ENCODE results near the gene GLCE. TPM values are rescaled to one million over a fixed set of nuclear protein-coding genes. Genes with fewer than 3 reads are reported as not detected.

GLCE gene
- total and polyA plus RNA-seq, 7 experiments from 2014 or later: 3.0 to 8.8 (median 5.7) TPM

- Mint-ChIP-seq H3K4me3 (no peak overlapping the region), H3K4me1 (no peaks in the 10 kb centered on the region), H3K9me3 (peaks cover 0 to 7% (median 0%) of the 10 kb centered on the region in 11 donors), H3K36me3 (peaks cover 0 to 24% (median 6%) of the 10 kb centered on the region in 5 donors), H3K27me3 (no peaks in the 10 kb centered on the region), H3K27ac (no peak overlapping the region)
- Histone ChIP-seq H3K4me3 (ENCODE audit: low read length) (no peak overlapping the region), H3K27ac (ENCODE audit: low read depth, low read length) (no peak overlapping the region), H3K4me1 (ENCODE audit: control insufficient read depth in 2 of 2, insufficient read depth in 2 of 2, low read length in 2 of 2) (no peaks in the 10 kb centered on the region), H3K27me3 (ENCODE audit: control insufficient read depth in 2 of 2, insufficient read depth in 2 of 2, low read length in 2 of 2) (no peaks in the 10 kb centered on the region), H3K36me3 (ENCODE audit: control insufficient read depth in 2 of 3, insufficient read depth in 3 of 3, low read length in 3 of 3) (no peaks in the 10 kb centered on the region), H3K9me3 (ENCODE audit: control insufficient read depth in 2 of 3, low read length in 3 of 3) (no peaks in the 10 kb centered on the region)
- ATAC-seq (no peak), DNase-seq (no peak)
- ChIA-PET CTCF (no interaction called here), POLR2A (no interaction called here)
- intact Hi-C loops (cut with micrococcal nuclease): no loop called here
Measured at GRCh38 chr15:69234676-69235075, 74.2 kb downstream of the GLCE start.

GRCh38 chr15:69236505-69236904 is 76.1 kb downstream of the GLCE start:
- H3K9me3 Mint-ChIP-seq: peaks cover 0 to 7% (median 0%) of the 10 kb centered on the region in 11 donors
- no peak overlapping the region for H3K27ac ChIP-seq (ENCODE audit: low read depth, low read length)
- H3K36me3 Mint-ChIP-seq: peaks cover 0 to 16% (median 6%) of the 10 kb centered on the region in 5 donors
- ChIA-PET CTCF (no interaction called here), POLR2A (no interaction called here)
- DNase-seq: no peak
- H3K27me3 ChIP-seq (ENCODE audit: control insufficient read depth in 2 of 2, insufficient read depth in 2 of 2, low read length in 2 of 2): no peaks in the 10 kb centered on the region
- no peak overlapping the region for H3K27ac Mint-ChIP-seq
- H3K4me1 Mint-ChIP-seq: no peaks in the 10 kb centered on the region
- H3K9me3 ChIP-seq (ENCODE audit: control insufficient read depth in 2 of 3, low read length in 3 of 3): no peaks in the 10 kb centered on the region
- H3K36me3 ChIP-seq (ENCODE audit: control insufficient read depth in 2 of 3, insufficient read depth in 3 of 3, low read length in 3 of 3): no peaks in the 10 kb centered on the region
- H3K27me3 Mint-ChIP-seq: peaks cover 0 to 8% (median 0%) of the 10 kb centered on the region in 5 donors
- ATAC-seq: no peak
- H3K4me3 Mint-ChIP-seq: no peak overlapping the region
- H3K4me1 ChIP-seq (ENCODE audit: control insufficient read depth in 2 of 2, insufficient read depth in 2 of 2, low read length in 2 of 2): no peaks in the 10 kb centered on the region
- no peak overlapping the region for H3K4me3 ChIP-seq (ENCODE audit: low read length)
- intact Hi-C loops (cut with micrococcal nuclease): no loop called here

GRCh38 chr15:69237718-69238117 is 77.3 kb downstream of the GLCE start:
- DNase-seq (no peak), ATAC-seq (no peak)
- H3K36me3 ChIP-seq (ENCODE audit: control insufficient read depth in 2 of 3, insufficient read depth in 3 of 3, low read length in 3 of 3): no peaks in the 10 kb centered on the region
- Mint-ChIP-seq H3K27ac (no peak overlapping the region), H3K36me3 (peaks cover 0 to 16% (median 6%) of the 10 kb centered on the region in 5 donors), H3K4me1 (no peaks in the 10 kb centered on the region), H3K27me3 (peaks cover 0 to 8% (median 0%) of the 10 kb centered on the region in 5 donors), H3K4me3 (no peak overlapping the region), H3K9me3 (peaks cover 0 to 7% (median 0%) of the 10 kb centered on the region in 11 donors)
- H3K27me3 ChIP-seq (ENCODE audit: control insufficient read depth in 2 of 2, insufficient read depth in 2 of 2, low read length in 2 of 2): no peaks in the 10 kb centered on the region
- intact Hi-C loops (cut with micrococcal nuclease): no loop called here
- no peak overlapping the region for H3K4me3 ChIP-seq (ENCODE audit: low read length)
- H3K27ac ChIP-seq (ENCODE audit: low read depth, low read length): no peak overlapping the region
- POLR2A ChIA-PET: interaction anchor here (0.5 kb wide), 1 partner anchor 171 kb away, joined by 4 read pairs; no protein-coding TSS in a partner anchor
- H3K4me1 ChIP-seq (ENCODE audit: control insufficient read depth in 2 of 2, insufficient read depth in 2 of 2, low read length in 2 of 2): no peaks in the 10 kb centered on the region
- H3K9me3 ChIP-seq (ENCODE audit: control insufficient read depth in 2 of 3, low read length in 3 of 3): no peaks in the 10 kb centered on the region
- CTCF ChIA-PET: no interaction called here

GRCh38 chr15:69244798-69245197 is 84.4 kb downstream of the GLCE start:
- POLR2A ChIA-PET: no interaction called here
- no peak overlapping the region for H3K27ac Mint-ChIP-seq
- DNase-seq (no peak), ATAC-seq (no peak)
- Histone ChIP-seq H3K4me1 (ENCODE audit: control insufficient read depth in 2 of 2, insufficient read depth in 2 of 2, low read length in 2 of 2) (no peaks in the 10 kb centered on the region), H3K36me3 (ENCODE audit: control insufficient read depth in 2 of 3, insufficient read depth in 3 of 3, low read length in 3 of 3) (no peaks in the 10 kb centered on the region), H3K27ac (ENCODE audit: low read depth, low read length) (no peak overlapping the region), H3K4me3 (ENCODE audit: low read length) (no peak overlapping the region), H3K27me3 (ENCODE audit: control insufficient read depth in 2 of 2, insufficient read depth in 2 of 2, low read length in 2 of 2) (no peaks in the 10 kb centered on the region), H3K9me3 (ENCODE audit: control insufficient read depth in 2 of 3, low read length in 3 of 3) (no peaks in the 10 kb centered on the region)
- H3K9me3 Mint-ChIP-seq: peaks cover 0 to 2% (median 0%) of the 10 kb centered on the region in 11 donors
- no peaks in the 10 kb centered on the region for H3K4me1 Mint-ChIP-seq
- H3K27me3 Mint-ChIP-seq: peaks cover 0 to 11% (median 0%) of the 10 kb centered on the region in 5 donors
- intact Hi-C loops (cut with micrococcal nuclease): no loop called here
- H3K4me3 Mint-ChIP-seq: no peak overlapping the region
- H3K36me3 Mint-ChIP-seq: peaks cover 0 to 6% (median 0%) of the 10 kb centered on the region in 5 donors
- CTCF ChIA-PET: no interaction called here

- Mint-ChIP-seq H3K27me3 (peaks cover 0 to 2% (median 0%) of the 10 kb centered on the region in 5 donors), H3K36me3 (peaks cover 0 to 13% (median 6%) of the 10 kb centered on the region in 5 donors), H3K4me3 (no peak overlapping the region), H3K27ac (no peak overlapping the region), H3K4me1 (no peaks in the 10 kb centered on the region), H3K9me3 (no peaks in the 10 kb centered on the region)
- intact Hi-C loops (cut with micrococcal nuclease): no loop called here
- DNase-seq (no peak), ATAC-seq (no peak)
- H3K9me3 ChIP-seq (ENCODE audit: control insufficient read depth in 2 of 3, low read length in 3 of 3): no peaks in the 10 kb centered on the region
- H3K4me3 ChIP-seq (ENCODE audit: low read length): no peak overlapping the region
- H3K4me1 ChIP-seq (ENCODE audit: control insufficient read depth in 2 of 2, insufficient read depth in 2 of 2, low read length in 2 of 2): no peaks in the 10 kb centered on the region
- POLR2A ChIA-PET: no interaction called here
- H3K27ac ChIP-seq (ENCODE audit: low read depth, low read length): no peak overlapping the region
- CTCF ChIA-PET: interaction anchor here (0.7 to 1.4 kb wide), 2 partner anchors 9 to 96 kb away, joined by 3 to 4 read pairs; no protein-coding TSS in a partner anchor
- H3K36me3 ChIP-seq (ENCODE audit: control insufficient read depth in 2 of 3, insufficient read depth in 3 of 3, low read length in 3 of 3): no peaks in the 10 kb centered on the region
- H3K27me3 ChIP-seq (ENCODE audit: control insufficient read depth in 2 of 2, insufficient read depth in 2 of 2, low read length in 2 of 2): no peaks in the 10 kb centered on the region
Measured at GRCh38 chr15:69253156-69253555, 92.7 kb downstream of the GLCE start.

- POLR2A ChIA-PET: no interaction called here
- DNase-seq: peak in 5 of 9 donors; percentile 3 to 7 (median 4)
- intact Hi-C loops (cut with micrococcal nuclease): loop anchor here in 1 of 2 donors (2.0 kb wide), 1 partner anchor 105 kb away; the partner anchor contains the start of gene GLCE
Measured at GRCh38 chr15:69265347-69265955, 105.0 kb downstream of the GLCE start.

GRCh38 chr15:69271217-69271616 is 110.8 kb downstream of the GLCE start:
- H3K27ac ChIP-seq (ENCODE audit: low read depth, low read length): no peak overlapping the region
- intact Hi-C loops (cut with micrococcal nuclease): no loop called here
- H3K27me3 Mint-ChIP-seq: peaks cover 0 to 3% (median 0%) of the 10 kb centered on the region in 5 donors
- no peak for DNase-seq
- no peaks in the 10 kb centered on the region for H3K9me3 Mint-ChIP-seq
- H3K4me3 ChIP-seq (ENCODE audit: low read length): no peak overlapping the region
- no peak overlapping the region for H3K4me3 Mint-ChIP-seq
- no peaks in the 10 kb centered on the region for H3K27me3 ChIP-seq (ENCODE audit: control insufficient read depth in 2 of 2, insufficient read depth in 2 of 2, low read length in 2 of 2)
- CTCF ChIA-PET: no interaction called here
- no peaks in the 10 kb centered on the region for H3K4me1 Mint-ChIP-seq
- peaks cover 0 to 7% (median 0%) of the 10 kb centered on the region in 5 donors for H3K36me3 Mint-ChIP-seq
- H3K36me3 ChIP-seq (ENCODE audit: control insufficient read depth in 2 of 3, insufficient read depth in 3 of 3, low read length in 3 of 3): no peaks in the 10 kb centered on the region
- no peaks in the 10 kb centered on the region for H3K9me3 ChIP-seq (ENCODE audit: control insufficient read depth in 2 of 3, low read length in 3 of 3)
- POLR2A ChIA-PET: no interaction called here
- no peak for ATAC-seq
- no peaks in the 10 kb centered on the region for H3K4me1 ChIP-seq (ENCODE audit: control insufficient read depth in 2 of 2, insufficient read depth in 2 of 2, low read length in 2 of 2)
- H3K27ac Mint-ChIP-seq: no peak overlapping the region

More at GRCh38 chr15:69265347-69265955, 105.0 kb downstream of the GLCE start:
- Histone ChIP-seq H3K36me3 (ENCODE audit: control insufficient read depth in 2 of 3, insufficient read depth in 3 of 3, low read length in 3 of 3) (no peaks in the 10 kb centered on the region), H3K27me3 (ENCODE audit: control insufficient read depth in 2 of 2, insufficient read depth in 2 of 2, low read length in 2 of 2) (no peaks in the 10 kb centered on the region), H3K4me3 (ENCODE audit: low read length) (no peak overlapping the region), H3K9me3 (ENCODE audit: control insufficient read depth in 2 of 3, low read length in 3 of 3) (no peaks in the 10 kb centered on the region), H3K27ac (ENCODE audit: low read depth, low read length) (no peak overlapping the region), H3K4me1 (ENCODE audit: control insufficient read depth in 2 of 2, insufficient read depth in 2 of 2, low read length in 2 of 2) (no peaks in the 10 kb centered on the region)
- CTCF ChIA-PET: interaction anchor here (0.7 to 1.4 kb wide), 3 partner anchors 207 to 1420 kb away, joined by 3 to 6 read pairs (median 4); no protein-coding TSS in a partner anchor
- Mint-ChIP-seq H3K9me3 (no peaks in the 10 kb centered on the region), H3K27me3 (peaks cover 0 to 3% (median 0%) of the 10 kb centered on the region in 5 donors), H3K4me1 (no peaks in the 10 kb centered on the region), H3K36me3 (peaks cover 0 to 19% (median 0%) of the 10 kb centered on the region in 5 donors), H3K27ac (no peak overlapping the region), H3K4me3 (no peak overlapping the region)
- ATAC-seq: no peak

All from naive thymus-derived CD4-positive, alpha-beta T cell (primary cell).